Measurements from ENCODE around the gene IGFBP2.

IGFBP2 gene

GRCh38 chr2:216624251-216624650, 9.0 kb upstream of the IGFBP2 start:
- TF ChIP-seq CTCF (IDR thresholded peaks at IDR 0.05; ENCODE audit: extremely low read depth, missing control alignments), result no peak
- DNase-seq (ENCODE audit: low spot score), result no peak

GRCh38 chr2:216626168-216626874, 6.9 kb upstream of the IGFBP2 start:
- no peak for TF ChIP-seq CTCF (IDR thresholded peaks at IDR 0.05; ENCODE audit: extremely low read depth, missing control alignments)
- no peak for DNase-seq (ENCODE audit: low spot score)

- no peak for DNase-seq (ENCODE audit: low spot score)
- no peak for TF ChIP-seq CTCF (IDR thresholded peaks at IDR 0.05; ENCODE audit: extremely low read depth, missing control alignments)
Observed at GRCh38 chr2:216626875-216627245, 6.4 kb upstream of the IGFBP2 start.

- no peak for DNase-seq (ENCODE audit: low spot score)
- no peak for TF ChIP-seq CTCF (IDR thresholded peaks at IDR 0.05; ENCODE audit: extremely low read depth, missing control alignments)
Observed at GRCh38 chr2:216629784-216630183, 3.4 kb upstream of the IGFBP2 start.

- no peak for DNase-seq (ENCODE audit: low spot score)
- no peak for TF ChIP-seq CTCF (IDR thresholded peaks at IDR 0.05; ENCODE audit: extremely low read depth, missing control alignments)
Observed at GRCh38 chr2:216632346-216632951, 771 bp upstream of the IGFBP2 start.

GRCh38 chr2:216633616-216634369, 573 bp downstream of the IGFBP2 start:
- DNase-seq (ENCODE audit: low spot score), result no peak
- TF ChIP-seq CTCF (IDR thresholded peaks at IDR 0.05; ENCODE audit: extremely low read depth, missing control alignments), result no peak
